ENCODE measurements around the gene LSAMP. TPM values are rescaled to one million over a fixed set of nuclear protein-coding genes. Genes with fewer than 3 reads are reported as not detected.

The LSAMP gene
- total RNA-seq, 1 donor from 2014 or later = 16.4 TPM

DNA sequence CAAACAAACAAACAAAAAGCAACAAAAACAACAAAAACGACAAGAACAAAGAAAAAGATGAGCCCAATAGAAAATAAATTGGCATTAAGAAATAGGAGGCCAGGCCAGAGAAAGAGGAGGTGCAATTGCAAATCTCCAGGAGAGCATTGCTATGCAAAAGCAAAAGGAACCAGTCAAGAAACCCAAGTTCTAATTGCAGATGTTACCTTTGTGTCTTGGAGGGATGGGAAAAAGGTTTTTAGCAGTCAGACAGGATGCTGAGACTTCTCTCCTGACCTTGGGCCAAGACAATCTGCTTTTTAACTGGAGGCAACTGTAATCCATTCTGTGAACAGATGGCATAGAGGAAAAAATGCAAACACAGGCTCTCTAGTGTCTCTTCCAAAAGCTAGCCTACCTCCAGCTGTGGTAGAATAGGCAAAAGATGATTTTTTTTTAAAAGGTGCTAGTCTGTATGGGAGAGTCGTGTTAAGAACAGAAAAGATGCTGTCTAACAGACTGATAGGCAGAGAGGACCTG, 56.4 kb downstream of the LSAMP start:
- peaks cover 1% of the 10 kb centered on the region for H3K4me1 Mint-ChIP-seq (ENCODE audit: low read depth, unreplicated experiment)
- Histone ChIP-seq H3K36me3 (ENCODE audit: insufficient read depth, low read length) (no peaks in the 10 kb centered on the region), H2AFZ (ENCODE audit: low read depth, low read length) (no peak overlapping the region), H4K20me1 (ENCODE audit: insufficient read depth, low read length) (no peaks in the 10 kb centered on the region), H3K27me3 (ENCODE audit: insufficient read depth, low read length) (no peaks in the 10 kb centered on the region), H3K27ac (ENCODE audit: low read depth, low read length) (no peak overlapping the region), H3K4me3 (ENCODE audit: insufficient read depth, low read depth, low read length) (no peak overlapping the region), H3K79me2 (ENCODE audit: insufficient read depth, low read length) (no peaks in the 10 kb centered on the region), H3K9ac (ENCODE audit: low read length) (no peak overlapping the region), H3K4me2 (ENCODE audit: low read length) (no peak overlapping the region), H3K4me1 (ENCODE audit: insufficient read depth, low read length) (no peaks in the 10 kb centered on the region), H3K9me3 (ENCODE audit: insufficient read depth, low read depth, low read length) (peaks cover 6% of the 10 kb centered on the region)
- no peak overlapping the region for H3K27ac Mint-ChIP-seq (ENCODE audit: unreplicated experiment)
- no peaks in the 10 kb centered on the region for H3K9me3 Mint-ChIP-seq (ENCODE audit: unreplicated experiment)
- no peak overlapping the region for H3K4me3 Mint-ChIP-seq (ENCODE audit: unreplicated experiment)
- FAIRE-seq (no peak), DNase-seq (ENCODE audit: low read depth) (no peak)
- H3K27me3 Mint-ChIP-seq (ENCODE audit: low read depth, unreplicated experiment) = no peaks in the 10 kb centered on the region
- peaks cover 2% of the 10 kb centered on the region for H3K36me3 Mint-ChIP-seq (ENCODE audit: low read depth, unreplicated experiment)
- no peak for TF ChIP-seq EZH2 (IDR thresholded peaks at IDR 0.05; ENCODE audit: insufficient read depth, low read length)
- no peak for TF ChIP-seq CTCF (IDR thresholded peaks at IDR 0.05; ENCODE audit: insufficient read depth, low read depth, low read length)

GRCh38 chr3:116386168-116386567, 59.1 kb downstream of the LSAMP start:
- no peaks in the 10 kb centered on the region for H3K36me3 Mint-ChIP-seq (ENCODE audit: low read depth, unreplicated experiment)

DNA sequence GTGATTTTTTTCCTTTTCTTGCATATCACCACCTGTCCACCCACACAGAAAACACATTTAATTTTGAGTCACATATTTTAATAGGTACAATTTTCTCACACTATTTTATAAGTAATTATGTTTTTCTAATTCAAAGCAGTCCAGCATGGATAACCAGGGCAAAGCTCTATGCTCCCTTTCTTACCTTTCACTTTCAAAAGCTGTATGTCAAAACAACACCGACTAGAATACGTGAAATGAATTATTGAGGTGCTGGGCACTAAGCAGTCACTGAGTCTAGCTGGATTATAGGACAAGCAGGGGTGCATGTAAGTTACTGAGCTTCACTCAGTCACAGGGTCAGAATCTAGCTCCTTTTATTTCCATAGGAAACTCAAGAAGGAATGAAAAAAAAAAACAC, 60.6 kb downstream of the LSAMP start:
- FAIRE-seq = no peak
- H3K36me3 Mint-ChIP-seq (ENCODE audit: low read depth, unreplicated experiment) = no peaks in the 10 kb centered on the region
- no peaks in the 10 kb centered on the region for H4K20me1 ChIP-seq (ENCODE audit: insufficient read depth, low read length)
- no peak overlapping the region for H3K4me3 Mint-ChIP-seq (ENCODE audit: unreplicated experiment)
- H3K79me2 ChIP-seq (ENCODE audit: insufficient read depth, low read length) = no peaks in the 10 kb centered on the region
- H3K4me2 ChIP-seq (ENCODE audit: low read length) = no peak overlapping the region
- DNase-seq (ENCODE audit: low read depth) = no peak
- H2AFZ ChIP-seq (ENCODE audit: low read depth, low read length) = no peak overlapping the region
- H3K36me3 ChIP-seq (ENCODE audit: insufficient read depth, low read length) = no peaks in the 10 kb centered on the region
- H3K27me3 Mint-ChIP-seq (ENCODE audit: low read depth, unreplicated experiment) = no peaks in the 10 kb centered on the region
- no peak for TF ChIP-seq CTCF (IDR thresholded peaks at IDR 0.05; ENCODE audit: insufficient read depth, low read depth, low read length)
- TF ChIP-seq EZH2 (IDR thresholded peaks at IDR 0.05; ENCODE audit: insufficient read depth, low read length) = no peak
- H3K27ac Mint-ChIP-seq (ENCODE audit: unreplicated experiment) = no peak overlapping the region
- H3K4me1 ChIP-seq (ENCODE audit: insufficient read depth, low read length) = no peaks in the 10 kb centered on the region
- H3K27ac ChIP-seq (ENCODE audit: low read depth, low read length) = no peak overlapping the region
- H3K9me3 Mint-ChIP-seq (ENCODE audit: unreplicated experiment) = no peaks in the 10 kb centered on the region
- H3K9ac ChIP-seq (ENCODE audit: low read length) = no peak overlapping the region
- H3K4me3 ChIP-seq (ENCODE audit: insufficient read depth, low read depth, low read length) = no peak overlapping the region
- H3K9me3 ChIP-seq (ENCODE audit: insufficient read depth, low read depth, low read length) = no peaks in the 10 kb centered on the region
- no peaks in the 10 kb centered on the region for H3K27me3 ChIP-seq (ENCODE audit: insufficient read depth, low read length)
- no peaks in the 10 kb centered on the region for H3K4me1 Mint-ChIP-seq (ENCODE audit: low read depth, unreplicated experiment)

More at GRCh38 chr3:116386168-116386567, 59.1 kb downstream of the LSAMP start:
- H3K79me2 ChIP-seq (ENCODE audit: insufficient read depth, low read length) = no peaks in the 10 kb centered on the region
- FAIRE-seq (no peak), DNase-seq (ENCODE audit: low read depth) (no peak)
- no peaks in the 10 kb centered on the region for H3K36me3 ChIP-seq (ENCODE audit: insufficient read depth, low read length)
- Mint-ChIP-seq H3K9me3 (ENCODE audit: unreplicated experiment) (no peaks in the 10 kb centered on the region), H3K27me3 (ENCODE audit: low read depth, unreplicated experiment) (no peaks in the 10 kb centered on the region), H3K4me3 (ENCODE audit: unreplicated experiment) (no peak overlapping the region), H3K27ac (ENCODE audit: unreplicated experiment) (no peak overlapping the region), H3K4me1 (ENCODE audit: low read depth, unreplicated experiment) (no peaks in the 10 kb centered on the region)
- H3K27ac ChIP-seq (ENCODE audit: low read depth, low read length) = no peak overlapping the region
- no peak overlapping the region for H3K4me3 ChIP-seq (ENCODE audit: insufficient read depth, low read depth, low read length)
- no peak for TF ChIP-seq EZH2 (IDR thresholded peaks at IDR 0.05; ENCODE audit: insufficient read depth, low read length)
- H3K4me1 ChIP-seq (ENCODE audit: insufficient read depth, low read length) = no peaks in the 10 kb centered on the region
- no peaks in the 10 kb centered on the region for H3K27me3 ChIP-seq (ENCODE audit: insufficient read depth, low read length)
- H4K20me1 ChIP-seq (ENCODE audit: insufficient read depth, low read length) = no peaks in the 10 kb centered on the region
- H3K9ac ChIP-seq (ENCODE audit: low read length) = no peak overlapping the region
- H3K9me3 ChIP-seq (ENCODE audit: insufficient read depth, low read depth, low read length) = no peaks in the 10 kb centered on the region
- H2AFZ ChIP-seq (ENCODE audit: low read depth, low read length) = no peak overlapping the region
- H3K4me2 ChIP-seq (ENCODE audit: low read length) = no peak overlapping the region

Data from astrocyte (in vitro differentiated cells and primary cell).